Epithelial cell of esophagus (primary cell): Measurements from ENCODE around the gene FRMPD1.

Source experiments
- DNase-seq: peaks from one replicate; pipeline ENCODE4 v3.0.0; 2010; ENCODE audit warnings: low read depth
- H3K4me3 ChIP-seq: 2 replicates; pipeline ENCODE4 v1.5.1; 2011; ENCODE audit warnings: mild to moderate bottlenecking, low read length, control low read depth
- TF ChIP-seq, protein P1 (sequence below): IDR thresholded peaks from 2 replicates; pipeline ENCODE4 v1.5.1; 2011; ENCODE audit warnings: low read depth, mild to moderate bottlenecking, low read length, control low read depth, inconsistent platforms; ENCODE audit not compliant: insufficient read depth; ENCODE audit errors: missing control alignments

Gene FRMPD1

GRCh38 chr9:37621273-37622121 is 29.3 kb upstream of the FRMPD1 start:
- no peak for DNase-seq
- no peak overlapping the region for H3K4me3 ChIP-seq
- TF ChIP-seq, protein P1, sequence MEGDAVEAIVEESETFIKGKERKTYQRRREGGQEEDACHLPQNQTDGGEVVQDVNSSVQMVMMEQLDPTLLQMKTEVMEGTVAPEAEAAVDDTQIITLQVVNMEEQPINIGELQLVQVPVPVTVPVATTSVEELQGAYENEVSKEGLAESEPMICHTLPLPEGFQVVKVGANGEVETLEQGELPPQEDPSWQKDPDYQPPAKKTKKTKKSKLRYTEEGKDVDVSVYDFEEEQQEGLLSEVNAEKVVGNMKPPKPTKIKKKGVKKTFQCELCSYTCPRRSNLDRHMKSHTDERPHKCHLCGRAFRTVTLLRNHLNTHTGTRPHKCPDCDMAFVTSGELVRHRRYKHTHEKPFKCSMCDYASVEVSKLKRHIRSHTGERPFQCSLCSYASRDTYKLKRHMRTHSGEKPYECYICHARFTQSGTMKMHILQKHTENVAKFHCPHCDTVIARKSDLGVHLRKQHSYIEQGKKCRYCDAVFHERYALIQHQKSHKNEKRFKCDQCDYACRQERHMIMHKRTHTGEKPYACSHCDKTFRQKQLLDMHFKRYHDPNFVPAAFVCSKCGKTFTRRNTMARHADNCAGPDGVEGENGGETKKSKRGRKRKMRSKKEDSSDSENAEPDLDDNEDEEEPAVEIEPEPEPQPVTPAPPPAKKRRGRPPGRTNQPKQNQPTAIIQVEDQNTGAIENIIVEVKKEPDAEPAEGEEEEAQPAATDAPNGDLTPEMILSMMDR, result no peak

DNA sequence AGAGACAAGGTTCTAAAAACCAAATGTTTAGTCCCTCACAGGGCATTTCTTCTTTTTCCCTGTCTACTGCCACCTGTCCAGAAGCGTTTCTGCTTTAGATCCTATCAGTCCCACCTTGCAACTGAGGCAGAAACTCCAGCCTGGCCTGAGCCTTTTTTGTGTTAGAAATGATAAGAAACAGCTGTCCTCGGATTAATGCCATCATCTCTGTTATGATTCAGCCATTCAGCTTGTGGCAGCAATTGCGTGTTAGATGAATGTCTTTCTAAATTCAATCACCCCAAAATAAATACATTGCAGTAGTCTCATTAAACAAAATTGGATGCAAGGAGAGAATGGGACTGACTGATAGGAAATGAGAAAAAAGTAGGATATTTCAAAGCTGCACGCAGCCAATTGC is 28.3 kb upstream of the FRMPD1 start:
- no peak for DNase-seq
- TF ChIP-seq, protein P1, result no peak
- no peak overlapping the region for H3K4me3 ChIP-seq

GRCh38 chr9:37623267-37623666 is 27.5 kb upstream of the FRMPD1 start:
- TF ChIP-seq, protein P1, result no peak
- H3K4me3 ChIP-seq, result no peak overlapping the region
- DNase-seq, result no peak

GRCh38 chr9:37624073-37624472 is 26.7 kb upstream of the FRMPD1 start:
- no peak overlapping the region for H3K4me3 ChIP-seq
- TF ChIP-seq, protein P1, result no peak
- no peak for DNase-seq

GRCh38 chr9:37625036-37625757 is 25.6 kb upstream of the FRMPD1 start:
- DNase-seq, result no peak
- no peak overlapping the region for H3K4me3 ChIP-seq
- TF ChIP-seq, protein P1, result no peak

- TF ChIP-seq, protein P1, result no peak
- no peak for DNase-seq
- H3K4me3 ChIP-seq, result no peak overlapping the region
Observed at GRCh38 chr9:37625758-37626147, 25.0 kb upstream of the FRMPD1 start.
